ENCODE results near the gene TTLL10. TPM values are rescaled to one million over a fixed set of nuclear protein-coding genes. Genes with fewer than 3 reads are reported as not detected.

The TTLL10 gene
- total and polyA plus RNA-seq, 2 experiments from 2014 or later, result 0.45 TPM; not detected in 1

DNA sequence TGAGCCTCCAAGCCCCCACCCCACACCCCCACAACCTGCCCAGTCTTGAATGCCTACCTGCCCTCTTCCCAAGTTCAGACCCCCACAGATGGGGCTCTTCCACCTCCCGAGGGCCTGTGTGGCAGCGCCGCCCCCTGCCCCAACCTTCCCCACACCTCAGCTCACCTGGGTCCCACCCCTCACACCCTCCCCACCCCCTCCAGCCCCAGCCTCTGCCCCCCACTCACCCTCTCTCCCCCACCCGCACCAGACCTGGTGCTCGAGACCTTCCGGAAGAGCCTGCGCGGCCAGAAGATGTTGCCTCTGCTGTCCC is 23.5 kb downstream of the TTLL10 start:
- no peaks in the 10 kb centered on the region for H3K9me2 ChIP-seq (ENCODE audit: insufficient read depth)
- no peaks in the 10 kb centered on the region for H3K36me3 ChIP-seq (ENCODE audit: insufficient read depth)
- no peaks in the 10 kb centered on the region for H3K4me1 ChIP-seq (ENCODE audit: insufficient read depth)
- Mint-ChIP-seq H3K9me3 (peaks cover 24% of the 10 kb centered on the region), H3K4me1 (no peaks in the 10 kb centered on the region; the same call in 2 of the 3 replicates), H3K27ac (no peak overlapping the region), H3K4me3 (no peak overlapping the region), H3K27me3 (ENCODE audit: insufficient read depth, low read depth, poor library complexity) (peaks cover 3% of the 10 kb centered on the region), H3K36me3 (ENCODE audit: low read depth) (peaks cover 1% of the 10 kb centered on the region; the same call in 2 of the 3 replicates)
- H3K4me2 ChIP-seq, result no peak overlapping the region
- H3K27me3 ChIP-seq (ENCODE audit: insufficient read depth), result no peaks in the 10 kb centered on the region
- no peak overlapping the region for H3K27ac ChIP-seq (ENCODE audit: low read depth)
- TF ChIP-seq ZNF114 (CRISPR knock-in tag; IDR thresholded peaks at IDR 0.05) (no peak), EZH2phosphoT487 (IDR thresholded peaks at IDR 0.05; ENCODE audit: unreplicated experiment) (no peak), NANOG (IDR thresholded peaks at IDR 0.05; ENCODE audit: borderline replicate concordance) (no peak), CREB1 (CRISPR knock-in tag; IDR thresholded peaks at IDR 0.05; ENCODE audit: low read depth) (no peak), EZH2 (IDR thresholded peaks at IDR 0.05; ENCODE audit: low read depth, unreplicated experiment) (no peak), STAT1 (IDR thresholded peaks at IDR 0.05; ENCODE audit: unreplicated experiment) (no peak), ZNF331 (CRISPR knock-in tag; IDR thresholded peaks at IDR 0.05; ENCODE audit: low read depth) (no peak), JUNB (IDR thresholded peaks at IDR 0.05; ENCODE audit: unreplicated experiment) (no peak), POLR2AphosphoS5 (IDR thresholded peaks at IDR 0.05; ENCODE audit: low read depth) (no peak)
- TF ChIP-seq, protein P1, sequence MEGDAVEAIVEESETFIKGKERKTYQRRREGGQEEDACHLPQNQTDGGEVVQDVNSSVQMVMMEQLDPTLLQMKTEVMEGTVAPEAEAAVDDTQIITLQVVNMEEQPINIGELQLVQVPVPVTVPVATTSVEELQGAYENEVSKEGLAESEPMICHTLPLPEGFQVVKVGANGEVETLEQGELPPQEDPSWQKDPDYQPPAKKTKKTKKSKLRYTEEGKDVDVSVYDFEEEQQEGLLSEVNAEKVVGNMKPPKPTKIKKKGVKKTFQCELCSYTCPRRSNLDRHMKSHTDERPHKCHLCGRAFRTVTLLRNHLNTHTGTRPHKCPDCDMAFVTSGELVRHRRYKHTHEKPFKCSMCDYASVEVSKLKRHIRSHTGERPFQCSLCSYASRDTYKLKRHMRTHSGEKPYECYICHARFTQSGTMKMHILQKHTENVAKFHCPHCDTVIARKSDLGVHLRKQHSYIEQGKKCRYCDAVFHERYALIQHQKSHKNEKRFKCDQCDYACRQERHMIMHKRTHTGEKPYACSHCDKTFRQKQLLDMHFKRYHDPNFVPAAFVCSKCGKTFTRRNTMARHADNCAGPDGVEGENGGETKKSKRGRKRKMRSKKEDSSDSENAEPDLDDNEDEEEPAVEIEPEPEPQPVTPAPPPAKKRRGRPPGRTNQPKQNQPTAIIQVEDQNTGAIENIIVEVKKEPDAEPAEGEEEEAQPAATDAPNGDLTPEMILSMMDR (conservative IDR thresholded peaks at IDR 0.05; ENCODE audit: low read depth in 2 of 2), result no peak
- TF ChIP-seq, protein P2, sequence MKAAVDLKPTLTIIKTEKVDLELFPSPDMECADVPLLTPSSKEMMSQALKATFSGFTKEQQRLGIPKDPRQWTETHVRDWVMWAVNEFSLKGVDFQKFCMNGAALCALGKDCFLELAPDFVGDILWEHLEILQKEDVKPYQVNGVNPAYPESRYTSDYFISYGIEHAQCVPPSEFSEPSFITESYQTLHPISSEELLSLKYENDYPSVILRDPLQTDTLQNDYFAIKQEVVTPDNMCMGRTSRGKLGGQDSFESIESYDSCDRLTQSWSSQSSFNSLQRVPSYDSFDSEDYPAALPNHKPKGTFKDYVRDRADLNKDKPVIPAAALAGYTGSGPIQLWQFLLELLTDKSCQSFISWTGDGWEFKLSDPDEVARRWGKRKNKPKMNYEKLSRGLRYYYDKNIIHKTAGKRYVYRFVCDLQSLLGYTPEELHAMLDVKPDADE (IDR thresholded peaks at IDR 0.05), result no peak
- TF ChIP-seq, protein P3, sequence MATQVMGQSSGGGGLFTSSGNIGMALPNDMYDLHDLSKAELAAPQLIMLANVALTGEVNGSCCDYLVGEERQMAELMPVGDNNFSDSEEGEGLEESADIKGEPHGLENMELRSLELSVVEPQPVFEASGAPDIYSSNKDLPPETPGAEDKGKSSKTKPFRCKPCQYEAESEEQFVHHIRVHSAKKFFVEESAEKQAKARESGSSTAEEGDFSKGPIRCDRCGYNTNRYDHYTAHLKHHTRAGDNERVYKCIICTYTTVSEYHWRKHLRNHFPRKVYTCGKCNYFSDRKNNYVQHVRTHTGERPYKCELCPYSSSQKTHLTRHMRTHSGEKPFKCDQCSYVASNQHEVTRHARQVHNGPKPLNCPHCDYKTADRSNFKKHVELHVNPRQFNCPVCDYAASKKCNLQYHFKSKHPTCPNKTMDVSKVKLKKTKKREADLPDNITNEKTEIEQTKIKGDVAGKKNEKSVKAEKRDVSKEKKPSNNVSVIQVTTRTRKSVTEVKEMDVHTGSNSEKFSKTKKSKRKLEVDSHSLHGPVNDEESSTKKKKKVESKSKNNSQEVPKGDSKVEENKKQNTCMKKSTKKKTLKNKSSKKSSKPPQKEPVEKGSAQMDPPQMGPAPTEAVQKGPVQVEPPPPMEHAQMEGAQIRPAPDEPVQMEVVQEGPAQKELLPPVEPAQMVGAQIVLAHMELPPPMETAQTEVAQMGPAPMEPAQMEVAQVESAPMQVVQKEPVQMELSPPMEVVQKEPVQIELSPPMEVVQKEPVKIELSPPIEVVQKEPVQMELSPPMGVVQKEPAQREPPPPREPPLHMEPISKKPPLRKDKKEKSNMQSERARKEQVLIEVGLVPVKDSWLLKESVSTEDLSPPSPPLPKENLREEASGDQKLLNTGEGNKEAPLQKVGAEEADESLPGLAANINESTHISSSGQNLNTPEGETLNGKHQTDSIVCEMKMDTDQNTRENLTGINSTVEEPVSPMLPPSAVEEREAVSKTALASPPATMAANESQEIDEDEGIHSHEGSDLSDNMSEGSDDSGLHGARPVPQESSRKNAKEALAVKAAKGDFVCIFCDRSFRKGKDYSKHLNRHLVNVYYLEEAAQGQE (IDR thresholded peaks at IDR 0.05; ENCODE audit: unreplicated experiment), result no peak
- TF ChIP-seq, protein P4, sequence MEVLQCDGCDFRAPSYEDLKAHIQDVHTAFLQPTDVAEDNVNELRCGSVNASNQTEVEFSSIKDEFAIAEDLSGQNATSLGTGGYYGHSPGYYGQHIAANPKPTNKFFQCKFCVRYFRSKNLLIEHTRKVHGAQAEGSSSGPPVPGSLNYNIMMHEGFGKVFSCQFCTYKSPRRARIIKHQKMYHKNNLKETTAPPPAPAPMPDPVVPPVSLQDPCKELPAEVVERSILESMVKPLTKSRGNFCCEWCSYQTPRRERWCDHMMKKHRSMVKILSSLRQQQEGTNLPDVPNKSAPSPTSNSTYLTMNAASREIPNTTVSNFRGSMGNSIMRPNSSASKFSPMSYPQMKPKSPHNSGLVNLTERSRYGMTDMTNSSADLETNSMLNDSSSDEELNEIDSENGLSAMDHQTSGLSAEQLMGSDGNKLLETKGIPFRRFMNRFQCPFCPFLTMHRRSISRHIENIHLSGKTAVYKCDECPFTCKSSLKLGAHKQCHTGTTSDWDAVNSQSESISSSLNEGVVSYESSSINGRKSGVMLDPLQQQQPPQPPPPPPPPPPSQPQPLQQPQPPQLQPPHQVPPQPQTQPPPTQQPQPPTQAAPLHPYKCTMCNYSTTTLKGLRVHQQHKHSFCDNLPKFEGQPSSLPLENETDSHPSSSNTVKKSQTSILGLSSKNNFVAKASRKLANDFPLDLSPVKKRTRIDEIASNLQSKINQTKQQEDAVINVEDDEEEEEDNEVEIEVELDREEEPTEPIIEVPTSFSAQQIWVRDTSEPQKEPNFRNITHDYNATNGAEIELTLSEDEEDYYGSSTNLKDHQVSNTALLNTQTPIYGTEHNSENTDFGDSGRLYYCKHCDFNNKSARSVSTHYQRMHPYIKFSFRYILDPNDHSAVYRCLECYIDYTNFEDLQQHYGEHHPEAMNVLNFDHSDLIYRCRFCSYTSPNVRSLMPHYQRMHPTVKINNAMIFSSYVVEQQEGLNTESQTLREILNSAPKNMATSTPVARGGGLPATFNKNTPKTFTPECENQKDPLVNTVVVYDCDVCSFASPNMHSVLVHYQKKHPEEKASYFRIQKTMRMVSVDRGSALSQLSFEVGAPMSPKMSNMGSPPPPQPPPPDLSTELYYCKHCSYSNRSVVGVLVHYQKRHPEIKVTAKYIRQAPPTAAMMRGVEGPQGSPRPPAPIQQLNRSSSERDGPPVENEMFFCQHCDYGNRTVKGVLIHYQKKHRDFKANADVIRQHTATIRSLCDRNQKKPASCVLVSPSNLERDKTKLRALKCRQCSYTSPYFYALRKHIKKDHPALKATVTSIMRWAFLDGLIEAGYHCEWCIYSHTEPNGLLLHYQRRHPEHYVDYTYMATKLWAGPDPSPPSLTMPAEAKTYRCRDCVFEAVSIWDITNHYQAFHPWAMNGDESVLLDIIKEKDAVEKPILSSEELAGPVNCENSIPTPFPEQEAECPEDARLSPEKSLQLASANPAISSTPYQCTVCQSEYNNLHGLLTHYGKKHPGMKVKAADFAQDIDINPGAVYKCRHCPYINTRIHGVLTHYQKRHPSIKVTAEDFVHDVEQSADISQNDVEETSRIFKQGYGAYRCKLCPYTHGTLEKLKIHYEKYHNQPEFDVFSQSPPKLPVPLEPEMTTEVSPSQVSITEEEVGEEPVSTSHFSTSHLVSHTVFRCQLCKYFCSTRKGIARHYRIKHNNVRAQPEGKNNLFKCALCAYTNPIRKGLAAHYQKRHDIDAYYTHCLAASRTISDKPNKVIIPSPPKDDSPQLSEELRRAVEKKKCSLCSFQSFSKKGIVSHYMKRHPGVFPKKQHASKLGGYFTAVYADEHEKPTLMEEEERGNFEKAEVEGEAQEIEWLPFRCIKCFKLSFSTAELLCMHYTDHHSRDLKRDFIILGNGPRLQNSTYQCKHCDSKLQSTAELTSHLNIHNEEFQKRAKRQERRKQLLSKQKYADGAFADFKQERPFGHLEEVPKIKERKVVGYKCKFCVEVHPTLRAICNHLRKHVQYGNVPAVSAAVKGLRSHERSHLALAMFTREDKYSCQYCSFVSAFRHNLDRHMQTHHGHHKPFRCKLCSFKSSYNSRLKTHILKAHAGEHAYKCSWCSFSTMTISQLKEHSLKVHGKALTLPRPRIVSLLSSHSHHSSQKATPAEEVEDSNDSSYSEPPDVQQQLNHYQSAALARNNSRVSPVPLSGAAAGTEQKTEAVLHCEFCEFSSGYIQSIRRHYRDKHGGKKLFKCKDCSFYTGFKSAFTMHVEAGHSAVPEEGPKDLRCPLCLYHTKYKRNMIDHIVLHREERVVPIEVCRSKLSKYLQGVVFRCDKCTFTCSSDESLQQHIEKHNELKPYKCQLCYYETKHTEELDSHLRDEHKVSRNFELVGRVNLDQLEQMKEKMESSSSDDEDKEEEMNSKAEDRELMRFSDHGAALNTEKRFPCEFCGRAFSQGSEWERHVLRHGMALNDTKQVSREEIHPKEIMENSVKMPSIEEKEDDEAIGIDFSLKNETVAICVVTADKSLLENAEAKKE (CRISPR knock-in tag; IDR thresholded peaks at IDR 0.05), result no peak
- DNase-seq (ENCODE audit: low spot score), result peak; percentile 5
- no peaks in the 10 kb centered on the region for H3F3A ChIP-seq (replicated peaks; ENCODE audit: low read depth)
- no peaks in the 10 kb centered on the region for H3K79me2 ChIP-seq (replicated peaks; ENCODE audit: insufficient read depth)
- H2AFZ ChIP-seq, result no peak overlapping the region
- H4K20me1 ChIP-seq (replicated peaks; ENCODE audit: insufficient read depth), result no peaks in the 10 kb centered on the region
- no peak overlapping the region for H3K4me3 ChIP-seq
- ATAC-seq, result no peak

Measured in GM23338 (cell line).